Endothelial cell of umbilical vein (primary cell): ENCODE data around the gene CHST3. TPM values are rescaled to one million over a fixed set of nuclear protein-coding genes. Genes with fewer than 3 reads are reported as not detected.

Experiments used
- BruUV-seq: library from RNA; stranded (reverse); fragments of 400-500 nt; replicated peaks from 2 replicates; lab custom pipeline; 2021; lab: Mats Ljungman, UMichigan
- CTCF ChIA-PET: fragments of 300-600, 350-600 bp; sonication (Branson Sonifier 250); formaldehyde crosslinking; loops from one replicate; lab custom pipeline; 2021; ENCODE audit warnings: antibody characterized with exemption, inconsistent platforms; lab: Charles Lee
- POLR2A ChIA-PET: fragments of 300-600, 350-600 bp; sonication (Branson Sonifier 250); formaldehyde crosslinking; loops from one replicate; lab custom pipeline; 2021; ENCODE audit warnings: antibody characterized with exemption, inconsistent platforms; lab: Charles Lee
- DNase-seq: peaks from one replicate; pipeline ENCODE4 v3.0.0-alpha.2; 2011; ENCODE audit warnings: low read depth, low spot score
- FAIRE-seq: peaks from 2 replicates; lab custom pipeline; 2011; peaks lifted over from hg19 to GRCh38; lab: Jason Lieb, UNC
- H2AFZ ChIP-seq: 2 replicates; pipeline ENCODE4 v1.6.0; 2012; ENCODE audit warnings: low read depth, low read length, control low read depth, inconsistent platforms
- H3K27ac ChIP-seq: 2 replicates; pipeline ENCODE4 v1.5.1; 2011; ENCODE audit warnings: low read depth, mild to moderate bottlenecking, control low read depth, low read length, moderate library complexity; ENCODE audit not compliant: insufficient read depth
- H3K27me3 ChIP-seq, 2 experiments: 2 replicates each; pipeline versions ENCODE4 v1.6.0 to v1.6.1; 2011; ENCODE audit warnings: low read length in 2 of 2, mixed read lengths in 1 of 2; ENCODE audit not compliant: control insufficient read depth in 2 of 2, insufficient read depth in 2 of 2
- H3K36me3 ChIP-seq, 2 experiments: 2 replicates in 1 of 2; 3 replicates in 1 of 2; pipeline ENCODE4 v1.5.1; 2011; ENCODE audit warnings: low read length in 2 of 2, mild to moderate bottlenecking in 1 of 2, moderate library complexity in 1 of 2; ENCODE audit not compliant: control insufficient read depth in 2 of 2, insufficient read depth in 2 of 2; ENCODE audit errors: extremely low read depth in 1 of 2
- H3K4me1 ChIP-seq: 3 replicates; pipeline ENCODE4 v1.5.1; 2011; ENCODE audit warnings: mild to moderate bottlenecking, low read length; ENCODE audit not compliant: control insufficient read depth, insufficient read depth; ENCODE audit errors: extremely low read depth
- H3K4me2 ChIP-seq: 2 replicates; pipeline ENCODE4 v1.6.1; 2011; ENCODE audit warnings: low read length, control low read depth, mixed read lengths; ENCODE audit not compliant: insufficient read depth
- H3K4me3 ChIP-seq, 3 experiments: fragments of 200-600 bp in 1 of 3; sonication (generic), shearing (Covaris generic) in 1 of 3; replicated peaks in 1 of 3; 2 replicates each; pipeline ENCODE4 v1.5.1; 2011 to 2016; ENCODE audit warnings: control low read depth in 3 of 3, low read length in 3 of 3, mild to moderate bottlenecking in 2 of 3, inconsistent platforms in 1 of 3, low read depth in 1 of 3, moderate library complexity in 1 of 3; ENCODE audit not compliant: insufficient read depth in 1 of 3
- H3K79me2 ChIP-seq: 2 replicates; pipeline ENCODE4 v1.6.0; 2012; ENCODE audit warnings: low read length, inconsistent platforms; ENCODE audit not compliant: control insufficient read depth, insufficient read depth
- H3K9ac ChIP-seq: replicated peaks from 2 replicates; pipeline ENCODE3; 2011; ENCODE audit warnings: low read length, control low read depth; ENCODE audit not compliant: insufficient read depth; ENCODE audit errors: extremely low read depth
- H3K9me1 ChIP-seq: replicated peaks from 3 replicates; pipeline ENCODE4 v1.6.0; 2011; ENCODE audit warnings: mild to moderate bottlenecking, low read length; ENCODE audit not compliant: control insufficient read depth, insufficient read depth; ENCODE audit errors: extremely low read depth
- H3K9me3 ChIP-seq: replicated peaks from 2 replicates; pipeline ENCODE4 v1.5.1; 2012; ENCODE audit warnings: low read length, inconsistent platforms; ENCODE audit not compliant: control insufficient read depth, insufficient read depth
- H4K20me1 ChIP-seq: replicated peaks from 2 replicates; pipeline ENCODE3; 2011; ENCODE audit warnings: mild to moderate bottlenecking, low read length; ENCODE audit not compliant: control insufficient read depth, insufficient read depth; ENCODE audit errors: extremely low read depth
- EZH2 ChIP-seq: IDR thresholded peaks from 2 replicates; pipeline ENCODE4 v1.6.1; 2012; ENCODE audit warnings: borderline replicate concordance, low read depth, mild to moderate bottlenecking, moderate library complexity, low read length, inconsistent platforms; ENCODE audit not compliant: severe bottlenecking
- FOS ChIP-seq: IDR thresholded peaks from 2 replicates; pipeline ENCODE4 v1.6.1; 2011; ENCODE audit warnings: mild to moderate bottlenecking, low read length, moderate library complexity, borderline replicate concordance; ENCODE audit not compliant: insufficient read depth
- GATA2 ChIP-seq: IDR thresholded peaks from 2 replicates; pipeline ENCODE4 v1.7.0; 2011; ENCODE audit warnings: low read depth, mild to moderate bottlenecking, moderate library complexity, mixed read lengths, low read length; ENCODE audit not compliant: insufficient read length, insufficient read depth
- JUN ChIP-seq: IDR thresholded peaks from 2 replicates; pipeline ENCODE4 v1.6.1; 2011; ENCODE audit warnings: borderline replicate concordance, low read depth; ENCODE audit not compliant: insufficient read length, insufficient read depth
- MAX ChIP-seq: IDR thresholded peaks from 2 replicates; pipeline ENCODE4 v1.6.1; 2011; ENCODE audit not compliant: insufficient read depth, insufficient read length
- MYC ChIP-seq: IDR thresholded peaks from one replicate; pipeline ENCODE4 v1.6.1; 2011; ENCODE audit warnings: mild to moderate bottlenecking, low read depth, low read length
- POLR2A ChIP-seq: IDR thresholded peaks from 2 replicates; pipeline ENCODE4 v1.6.1; 2012; ENCODE audit warnings: low read depth, mild to moderate bottlenecking, control low read depth, low read length
- POLR2AphosphoS5 ChIP-seq: IDR thresholded peaks from 2 replicates; pipeline ENCODE4 v1.6.1; 2012; ENCODE audit warnings: low read depth, mild to moderate bottlenecking, control low read depth, low read length, moderate library complexity; ENCODE audit not compliant: insufficient read depth
- dilution Hi-C: fragments of 300-500 bp; cut with MboI; formaldehyde crosslinking; loops from one replicate; pipeline ENCODE4 v1.15.0; 2019; ENCODE audit warnings: low sequenced_read_pairs; ENCODE audit not compliant: extremely low pct_ligation_motif_present
- intact Hi-C: fragments of 100-400 bp; cut with micrococcal nuclease; formaldehyde crosslinking; loops from one replicate; pipeline ENCODE4 v1.10.0; 2022
- polyA plus RNA-seq, 4 experiments: library from polyadenylated mRNA; depleted of rRNA in 3 of 4; stranded (reverse) in 3 of 4; unstranded in 1 of 4; fragments of >200 nt; gene quantifications; 2 replicates each; pipeline versions ENCODE4 v1.2.1 to v1.2.3, GENCODE V29; 2011 to 2012; ENCODE audit warnings: missing spikeins in 1 of 4
- total RNA-seq: library from RNA; stranded (reverse); gene quantifications from 2 replicates; pipeline ENCODE4 v1.2.3, GENCODE V29; 2021
- TF ChIP-seq, protein P1 (sequence below), 2 donors: IDR thresholded peaks; 1 replicate in 1 of 2; 2 replicates in 1 of 2; pipeline ENCODE4 v1.5.1; 2011; ENCODE audit warnings: low read length in 2 of 2, mild to moderate bottlenecking in 2 of 2, moderate library complexity in 2 of 2, control low read depth in 1 of 2, inconsistent platforms in 1 of 2, low read depth in 1 of 2; ENCODE audit not compliant: insufficient read depth in 1 of 2; ENCODE audit errors: extremely low read depth in 1 of 2

CHST3 gene
- total and polyA plus RNA-seq, 2 donors (not counting 3 experiments of a cell fraction or from before 2014, with no cell fraction given): 5.5 to 11.5 TPM

DNA sequence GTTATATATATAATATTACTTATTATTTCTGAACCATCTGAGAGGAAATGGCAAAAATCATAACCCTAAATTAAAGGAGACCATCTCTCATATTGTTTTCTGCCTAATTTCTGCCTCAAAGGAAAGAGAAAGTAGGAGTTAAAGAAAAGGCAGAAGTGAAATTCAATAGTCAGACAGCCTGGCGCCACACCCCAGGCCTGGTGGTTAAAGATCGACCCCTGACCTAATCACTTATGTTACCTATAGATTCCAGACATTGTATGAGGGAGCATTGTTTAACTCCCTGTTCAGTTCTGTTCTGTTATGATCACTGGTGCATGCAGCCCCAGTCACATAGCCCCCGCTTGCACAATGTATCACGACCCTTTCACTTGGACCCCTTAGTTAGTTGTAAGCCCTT lies 24.9 kb upstream of the CHST3 start:
- no peaks in the 10 kb centered on the region for H4K20me1 ChIP-seq
- no peak for DNase-seq
- no peaks in the 10 kb centered on the region for H3K79me2 ChIP-seq
- no peak overlapping the region for H2AFZ ChIP-seq
- no peak for TF ChIP-seq POLR2A
- TF ChIP-seq MAX: no peak
- TF ChIP-seq EZH2: no peak
- no peak for TF ChIP-seq MYC
- TF ChIP-seq JUN: no peak
- no peak for TF ChIP-seq FOS
- TF ChIP-seq GATA2: no peak
- TF ChIP-seq, protein P1, sequence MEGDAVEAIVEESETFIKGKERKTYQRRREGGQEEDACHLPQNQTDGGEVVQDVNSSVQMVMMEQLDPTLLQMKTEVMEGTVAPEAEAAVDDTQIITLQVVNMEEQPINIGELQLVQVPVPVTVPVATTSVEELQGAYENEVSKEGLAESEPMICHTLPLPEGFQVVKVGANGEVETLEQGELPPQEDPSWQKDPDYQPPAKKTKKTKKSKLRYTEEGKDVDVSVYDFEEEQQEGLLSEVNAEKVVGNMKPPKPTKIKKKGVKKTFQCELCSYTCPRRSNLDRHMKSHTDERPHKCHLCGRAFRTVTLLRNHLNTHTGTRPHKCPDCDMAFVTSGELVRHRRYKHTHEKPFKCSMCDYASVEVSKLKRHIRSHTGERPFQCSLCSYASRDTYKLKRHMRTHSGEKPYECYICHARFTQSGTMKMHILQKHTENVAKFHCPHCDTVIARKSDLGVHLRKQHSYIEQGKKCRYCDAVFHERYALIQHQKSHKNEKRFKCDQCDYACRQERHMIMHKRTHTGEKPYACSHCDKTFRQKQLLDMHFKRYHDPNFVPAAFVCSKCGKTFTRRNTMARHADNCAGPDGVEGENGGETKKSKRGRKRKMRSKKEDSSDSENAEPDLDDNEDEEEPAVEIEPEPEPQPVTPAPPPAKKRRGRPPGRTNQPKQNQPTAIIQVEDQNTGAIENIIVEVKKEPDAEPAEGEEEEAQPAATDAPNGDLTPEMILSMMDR (IDR thresholded peaks at IDR 0.05; ENCODE audit: extremely low read depth in 1 of 2, insufficient read depth in 1 of 2, low read depth in 1 of 2, low read length in 2 of 2): no peak
- no peak for TF ChIP-seq POLR2AphosphoS5
- BruUV-seq: no TSS peak
- no peaks in the 10 kb centered on the region for H3K9me1 ChIP-seq
- no peak for FAIRE-seq
- no peaks in the 10 kb centered on the region for H3K27me3 ChIP-seq
- H3K36me3 ChIP-seq: no peaks in the 10 kb centered on the region
- POLR2A ChIA-PET: no interaction called here
- intact Hi-C loops: no loop called here
- H3K4me3 ChIP-seq: no peak overlapping the region
- H3K4me2 ChIP-seq: no peak overlapping the region
- dilution Hi-C loops: no loop called here
- no peaks in the 10 kb centered on the region for H3K9me3 ChIP-seq
- no peak overlapping the region for H3K27ac ChIP-seq
- H3K9ac ChIP-seq: no peak overlapping the region
- H3K4me1 ChIP-seq: no peaks in the 10 kb centered on the region
- CTCF ChIA-PET: interaction anchor here (0.8 to 1.6 kb wide), 2 partner anchors 23 to 109 kb away, joined by 3 to 7 read pairs; no protein-coding TSS in a partner anchor
